ENCODE data around the gene PRPF38A.
"Not testable (repeated sequence)": the region's sequence is repeated elsewhere in the genome, so short reads cannot be mapped to it uniquely, and the experiment has no call there.

PRPF38A gene, protein sequence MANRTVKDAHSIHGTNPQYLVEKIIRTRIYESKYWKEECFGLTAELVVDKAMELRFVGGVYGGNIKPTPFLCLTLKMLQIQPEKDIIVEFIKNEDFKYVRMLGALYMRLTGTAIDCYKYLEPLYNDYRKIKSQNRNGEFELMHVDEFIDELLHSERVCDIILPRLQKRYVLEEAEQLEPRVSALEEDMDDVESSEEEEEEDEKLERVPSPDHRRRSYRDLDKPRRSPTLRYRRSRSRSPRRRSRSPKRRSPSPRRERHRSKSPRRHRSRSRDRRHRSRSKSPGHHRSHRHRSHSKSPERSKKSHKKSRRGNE

DNA sequence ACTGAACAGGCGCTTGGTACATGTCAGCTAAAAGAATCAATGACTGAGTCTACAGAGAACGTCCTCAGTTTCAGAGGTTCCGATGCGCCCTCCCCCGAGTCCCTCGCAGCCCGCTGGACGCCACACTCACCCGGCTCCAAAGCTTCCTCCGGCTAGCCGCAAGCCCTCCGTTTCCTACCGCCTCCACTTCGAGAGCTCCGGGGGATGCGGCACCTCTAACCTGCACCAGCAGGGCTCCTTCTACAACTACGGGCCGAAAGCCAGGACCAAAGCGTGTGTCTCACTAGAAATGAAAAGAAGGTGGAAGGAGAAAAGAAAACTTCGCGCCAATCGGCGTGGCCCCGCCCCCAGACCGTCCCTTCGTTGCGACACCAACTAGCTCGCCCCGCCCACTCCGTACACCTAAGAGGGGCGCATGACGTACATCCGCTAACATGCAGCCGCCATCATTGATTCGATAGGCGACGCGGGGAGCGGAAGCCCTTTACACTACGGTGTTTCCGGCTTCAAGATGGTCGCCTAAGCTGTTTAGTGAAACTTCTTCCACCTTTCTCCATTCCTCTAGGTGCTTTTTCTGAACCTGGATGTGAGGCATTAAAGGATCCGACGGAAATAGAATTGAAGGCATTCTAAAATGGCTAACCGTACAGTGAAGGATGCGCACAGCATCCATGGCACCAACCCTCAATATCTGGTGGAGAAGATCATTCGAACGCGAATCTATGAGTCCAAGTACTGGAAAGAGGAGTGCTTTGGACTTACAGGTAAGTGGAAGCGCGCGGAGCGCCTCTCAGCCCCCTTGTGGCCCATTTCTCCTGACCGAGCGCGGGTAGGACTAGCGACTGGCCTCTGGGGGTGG, at the start of gene PRPF38A, which contains the start of gene ORC1:
PRPF38A (plus strand) TSS at position 487 of the 859 bp plus-strand sequence; CDS start at position 635, 148 bp downstream.
ORC1 (minus strand) TSS at position 308 of the 859 bp plus-strand sequence. CDS start 2,200 bp downstream, outside the sequence.
- peak; percentile 97 for DNase-seq (ENCODE audit: low read depth)

DNA sequence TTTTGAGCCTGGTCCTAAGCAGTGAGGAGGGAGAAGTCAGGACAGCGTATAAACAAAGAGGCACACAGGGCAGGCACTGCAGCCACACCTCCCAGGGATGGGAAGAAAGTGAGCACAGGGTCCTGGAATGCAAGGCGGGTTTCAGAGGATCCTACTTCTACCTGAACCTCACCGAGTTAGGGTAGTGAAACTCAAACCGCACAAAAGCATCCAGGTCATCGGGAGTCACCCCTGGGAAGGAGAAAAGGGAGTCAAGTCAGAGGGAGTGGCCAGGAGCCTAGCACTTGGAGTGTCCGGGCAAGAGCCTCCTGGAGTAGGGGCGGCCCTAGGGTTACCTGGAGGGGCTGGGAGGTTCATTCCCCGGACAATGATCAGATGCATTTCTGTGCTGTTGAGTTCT, 49.0 kb upstream of the PRPF38A start:
- no peak for DNase-seq (ENCODE audit: low read depth)

DNA sequence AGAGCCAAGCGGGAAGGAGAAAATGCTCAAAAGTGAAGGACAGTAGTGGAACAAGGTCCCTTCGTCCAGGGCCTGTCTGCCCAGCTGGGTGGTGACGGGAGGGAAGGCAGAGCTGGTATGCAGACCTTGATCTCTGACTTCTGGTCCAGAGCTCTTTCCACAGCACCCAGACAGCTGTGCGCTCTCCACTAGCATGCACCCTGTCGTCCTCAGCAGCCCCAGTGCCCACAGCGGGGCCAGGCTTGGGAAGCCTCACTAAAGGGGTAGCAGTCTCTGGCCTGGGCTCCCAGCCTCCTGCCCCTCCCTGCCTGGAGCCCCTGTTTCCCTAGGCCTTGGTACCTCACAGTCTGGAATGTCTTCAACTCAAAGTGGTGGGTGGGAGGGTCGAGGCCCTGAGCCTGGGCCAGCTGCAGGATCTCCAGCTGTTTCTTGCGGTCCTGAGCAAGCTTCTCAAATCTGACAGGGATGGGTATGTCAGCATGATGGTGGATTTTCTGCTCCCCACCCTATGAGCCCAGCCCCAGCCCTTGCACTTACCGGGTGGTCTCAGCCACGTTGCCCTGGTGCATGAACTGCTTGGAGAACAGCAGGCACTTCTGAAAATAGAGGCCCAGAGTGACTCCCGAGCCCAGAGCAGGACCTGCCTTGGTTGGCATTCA, 48.4 kb upstream of the PRPF38A start:
- no peak for DNase-seq (ENCODE audit: low read depth)

DNA sequence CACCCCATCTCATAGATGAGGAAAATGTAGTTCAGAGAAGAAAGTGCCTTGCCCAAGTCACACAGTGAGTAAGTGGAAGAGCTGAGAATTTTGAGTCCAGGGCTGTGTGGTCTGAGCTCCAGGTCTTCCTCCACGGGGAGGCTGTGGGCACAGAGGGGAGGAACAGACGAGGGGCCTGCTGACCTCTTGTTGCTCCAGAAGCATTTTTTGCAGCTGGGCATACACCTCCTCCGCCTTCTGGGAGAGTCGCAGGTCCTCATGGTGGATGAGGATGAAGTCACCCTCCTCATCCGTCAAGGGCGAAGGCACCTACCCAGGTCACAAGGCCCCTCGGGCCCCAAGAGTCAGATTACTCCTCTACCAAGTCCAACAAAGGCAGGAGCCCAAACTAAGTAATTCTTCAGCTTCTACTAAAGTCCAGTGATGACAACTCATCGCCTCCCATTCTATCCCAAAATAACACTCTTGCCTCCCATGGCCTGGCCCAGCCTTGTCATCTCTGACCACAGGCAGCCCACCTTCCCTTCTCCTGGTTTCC, 47.5 kb upstream of the PRPF38A start:
- DNase-seq (ENCODE audit: low read depth): no peak

DNA sequence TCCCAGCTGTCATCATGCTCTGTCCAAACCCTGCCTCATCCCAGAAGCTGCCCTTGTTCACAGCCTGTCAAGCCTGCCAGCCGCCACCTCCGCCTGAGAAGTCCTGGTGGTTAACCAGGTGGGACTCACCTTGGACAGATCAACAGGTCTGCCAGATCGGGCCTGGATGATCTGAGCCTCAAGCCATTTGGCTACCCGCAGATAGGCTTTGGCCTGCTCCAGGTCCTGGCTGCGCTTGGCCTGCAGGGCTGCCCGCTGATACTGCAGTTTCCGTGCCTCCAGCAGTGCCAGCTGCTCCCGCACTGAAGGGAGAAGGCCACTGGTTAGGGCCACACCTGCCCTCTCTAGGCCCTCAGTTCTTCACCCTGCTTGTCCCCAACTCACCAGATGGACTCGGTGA, 47.0 kb upstream of the PRPF38A start:
- DNase-seq (ENCODE audit: low read depth): no peak

DNA sequence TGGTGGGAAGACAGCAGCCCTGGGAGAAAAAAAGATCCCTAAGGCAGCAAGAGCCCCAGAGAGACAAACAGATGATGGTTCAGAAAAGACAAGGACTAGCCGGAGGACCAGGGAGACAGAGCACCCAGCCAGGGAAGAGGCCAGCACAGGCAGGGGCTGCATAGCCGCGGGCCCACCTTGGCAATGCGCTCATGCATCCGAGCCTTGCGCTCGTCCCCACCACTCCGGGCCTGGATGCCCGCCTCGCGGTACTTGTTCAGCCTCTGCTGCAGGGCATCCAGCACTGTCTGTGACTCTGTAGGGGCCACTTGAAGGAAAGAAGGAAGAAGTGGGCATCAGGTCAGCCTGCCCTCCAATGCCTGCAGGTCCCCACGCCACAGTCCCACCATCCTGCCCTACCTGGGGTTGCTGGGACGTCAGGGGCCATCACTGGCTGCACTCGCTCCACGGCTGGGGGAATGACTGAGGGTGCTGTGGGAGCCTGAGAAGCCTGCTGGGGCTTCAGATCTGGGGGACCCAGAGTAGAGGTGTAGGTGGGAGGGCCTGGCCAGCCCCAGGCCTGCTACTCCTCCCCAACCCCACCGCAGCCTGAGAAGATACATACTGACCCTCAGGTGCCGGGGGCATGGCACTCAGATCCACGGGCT, 45.4 kb upstream of the PRPF38A start:
- no peak for DNase-seq (ENCODE audit: low read depth)

DNA sequence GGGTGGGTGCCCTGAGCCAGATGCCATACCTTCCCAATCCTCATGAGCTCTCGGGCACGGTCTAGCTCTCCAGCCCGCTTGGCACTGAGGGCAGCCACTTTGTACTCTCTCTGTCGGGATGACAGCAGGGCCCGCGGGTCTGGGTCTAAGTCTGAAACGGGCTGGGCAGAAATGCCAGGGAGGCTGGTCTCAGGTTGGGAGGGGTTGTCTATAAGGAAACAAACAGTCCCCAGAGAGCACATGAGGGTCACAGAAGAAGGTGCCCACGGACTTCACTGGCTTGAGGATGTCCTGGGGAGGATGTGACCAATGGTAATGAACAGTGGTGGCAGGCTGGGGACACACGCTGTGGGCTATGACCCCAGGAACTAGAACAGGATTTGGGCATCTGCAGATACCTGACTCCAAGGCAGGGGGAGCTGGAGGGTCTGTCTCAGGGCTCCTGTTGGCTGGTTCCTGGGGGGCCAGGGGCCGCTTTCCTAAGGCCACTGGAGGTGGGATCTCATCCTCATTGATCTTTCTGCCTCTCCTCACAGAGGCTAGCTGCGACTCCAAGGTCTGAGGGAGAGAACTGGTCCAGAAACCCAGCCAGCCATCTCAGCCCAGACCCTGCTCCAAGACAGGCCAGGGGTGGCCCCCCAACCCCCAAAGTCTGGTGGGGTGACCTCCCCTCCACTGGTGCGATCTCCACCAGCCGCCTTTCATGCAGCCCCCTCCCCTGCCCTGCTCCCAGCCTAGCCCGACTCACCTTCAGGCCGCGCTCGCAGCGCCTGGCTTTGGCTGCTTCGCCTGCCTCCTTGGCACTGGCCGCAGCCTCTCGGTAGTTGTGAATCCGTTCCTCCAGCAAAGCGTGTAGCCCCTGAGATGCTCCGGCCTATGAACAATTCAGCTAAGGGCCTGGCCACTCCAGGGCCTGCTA, 44.5 kb upstream of the PRPF38A start:
- DNase-seq (ENCODE audit: low read depth): no peak

DNA sequence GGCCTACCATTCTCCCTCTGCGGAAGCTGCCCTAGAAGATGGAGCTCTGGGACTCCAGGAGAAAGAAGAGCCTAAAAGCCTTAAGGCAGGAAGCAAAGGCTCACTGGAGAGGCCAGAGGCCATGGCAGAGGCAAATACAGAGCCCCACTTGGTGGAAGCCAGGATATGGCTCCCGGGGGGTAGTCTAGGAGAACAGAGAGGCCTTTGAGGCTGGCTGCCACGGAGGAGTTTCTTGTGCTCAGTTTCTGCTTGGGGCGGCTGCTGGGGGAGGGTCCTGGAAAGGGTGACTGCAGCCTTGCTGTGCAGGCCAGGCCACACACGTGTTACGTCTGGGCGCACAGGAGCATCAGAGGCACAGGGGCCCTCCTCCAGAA, 43.8 kb upstream of the PRPF38A start:
- no peak for DNase-seq (ENCODE audit: low read depth)

DNA sequence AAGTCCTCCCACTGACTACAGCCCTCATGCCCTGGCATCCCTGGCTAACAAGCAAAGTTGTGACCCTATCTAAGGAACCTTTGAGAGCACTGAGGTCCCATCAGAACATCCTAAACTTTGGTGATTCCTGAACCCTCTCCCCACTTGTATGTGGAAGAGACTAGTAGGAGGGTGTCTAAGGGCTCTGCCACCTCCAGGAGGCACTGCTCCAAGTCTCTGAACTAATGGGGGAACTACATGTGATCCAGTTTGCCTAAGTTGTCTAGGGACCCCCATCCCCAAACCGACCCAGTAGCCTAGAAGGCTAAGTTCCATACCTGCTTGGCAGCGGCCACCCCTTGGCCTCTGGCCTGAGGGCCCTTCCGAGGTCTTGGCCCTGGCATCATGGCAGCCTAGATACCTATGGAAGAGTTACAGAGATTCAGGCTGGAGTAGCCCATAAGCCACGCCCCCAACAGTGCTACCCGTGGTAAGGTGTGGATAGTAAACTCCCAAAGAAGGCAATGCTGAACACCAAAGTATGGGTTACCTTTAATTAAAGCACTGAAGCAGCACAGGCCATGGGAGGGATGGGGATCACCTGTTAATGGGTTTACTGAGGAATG, 40.1 kb upstream of the PRPF38A start:
- DNase-seq (ENCODE audit: low read depth): no peak

DNA sequence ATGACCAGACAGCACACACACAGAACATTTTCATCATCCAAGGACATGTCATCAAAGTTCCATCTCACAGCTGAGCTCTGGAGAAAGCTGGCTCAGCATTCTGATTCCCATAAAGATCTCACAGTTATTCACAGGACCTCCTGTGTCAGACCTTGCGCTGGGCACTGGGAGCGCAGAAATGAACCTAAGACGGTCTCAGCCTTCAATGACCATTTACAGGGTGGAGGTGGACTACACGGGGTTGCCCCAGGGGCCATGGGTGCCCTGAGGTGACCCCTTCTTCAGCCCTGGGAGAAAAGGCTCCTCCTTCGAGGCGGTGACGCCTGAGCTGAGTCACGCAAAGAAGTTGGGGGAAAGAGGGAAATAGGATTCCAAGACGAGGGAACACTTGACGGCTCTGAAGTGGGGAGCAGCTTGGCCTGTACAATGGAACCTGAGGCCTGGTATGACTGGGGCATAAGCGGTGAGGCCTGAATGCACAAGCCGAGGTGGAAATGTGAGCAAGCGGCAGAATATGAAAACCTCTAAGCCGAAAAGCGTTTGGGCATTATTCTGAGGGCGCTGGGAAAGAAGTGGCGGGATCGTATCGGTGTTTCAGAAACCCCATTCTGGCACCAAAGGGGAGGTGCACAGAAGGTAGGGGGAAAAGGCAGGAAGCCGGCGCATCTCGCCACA, 39.2 kb upstream of the PRPF38A start:
- DNase-seq (ENCODE audit: low read depth): peak; percentile 83

DNA sequence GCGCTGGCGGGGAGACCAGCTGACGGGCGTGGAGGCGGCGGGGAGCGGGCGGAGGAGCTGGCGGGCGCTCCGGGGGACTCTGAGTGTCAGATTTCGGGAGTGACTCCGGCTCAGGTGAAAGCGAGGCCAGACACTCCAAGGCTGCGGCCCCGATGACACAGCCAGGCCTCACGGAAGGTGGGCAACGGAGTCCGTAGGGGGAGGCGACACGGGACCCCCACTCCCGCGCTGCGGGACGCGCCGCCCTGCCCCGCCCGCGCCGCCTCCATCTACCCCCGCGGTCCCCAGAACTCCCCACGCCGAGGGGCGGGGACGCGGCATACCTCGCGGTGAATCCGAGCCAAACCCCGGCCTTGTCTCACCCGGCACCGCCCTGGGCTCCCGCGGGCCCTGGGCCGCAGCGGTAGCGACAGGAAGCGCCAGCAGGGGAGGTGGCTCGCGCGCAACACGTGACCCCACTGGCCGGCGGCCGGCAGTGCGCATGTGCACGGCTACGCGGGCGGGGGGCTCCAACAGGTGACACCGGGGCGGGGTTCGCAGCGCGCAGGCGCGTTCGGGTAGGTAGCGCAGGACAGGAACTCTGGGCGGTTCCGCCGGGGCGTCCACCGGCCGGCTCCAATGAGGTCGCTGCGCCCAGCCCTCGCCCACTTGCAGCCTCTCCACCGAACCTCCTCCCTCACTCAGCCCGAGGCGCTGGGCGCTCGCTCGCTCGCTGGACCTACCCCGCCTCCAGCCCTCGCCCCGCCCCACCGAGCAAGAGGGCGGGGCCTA, 38.5 kb upstream of the PRPF38A start, which contains the start of gene CC2D1B:
CC2D1B (minus strand) TSS at position 460 of the 771 bp plus-strand sequence. CDS start 1,585 bp downstream, outside the sequence.
- peak; percentile 98 for DNase-seq (ENCODE audit: low read depth)

DNA sequence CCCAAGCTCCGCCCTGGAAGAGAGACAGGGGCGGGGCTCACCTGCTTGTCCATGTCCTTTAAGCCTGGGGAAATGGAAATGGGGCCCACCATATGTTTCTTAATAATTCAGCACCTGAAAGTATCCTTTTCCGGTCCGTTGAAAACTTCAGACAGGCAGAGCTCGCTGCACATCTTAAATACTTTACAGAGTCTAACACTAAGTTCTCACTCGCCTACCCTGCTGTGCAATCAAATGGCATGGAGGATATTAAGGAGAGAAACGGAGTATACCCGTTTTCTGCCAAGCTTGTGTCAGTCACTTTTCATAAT, 37.9 kb upstream of the PRPF38A start:
- DNase-seq (ENCODE audit: low read depth): no peak

DNA sequence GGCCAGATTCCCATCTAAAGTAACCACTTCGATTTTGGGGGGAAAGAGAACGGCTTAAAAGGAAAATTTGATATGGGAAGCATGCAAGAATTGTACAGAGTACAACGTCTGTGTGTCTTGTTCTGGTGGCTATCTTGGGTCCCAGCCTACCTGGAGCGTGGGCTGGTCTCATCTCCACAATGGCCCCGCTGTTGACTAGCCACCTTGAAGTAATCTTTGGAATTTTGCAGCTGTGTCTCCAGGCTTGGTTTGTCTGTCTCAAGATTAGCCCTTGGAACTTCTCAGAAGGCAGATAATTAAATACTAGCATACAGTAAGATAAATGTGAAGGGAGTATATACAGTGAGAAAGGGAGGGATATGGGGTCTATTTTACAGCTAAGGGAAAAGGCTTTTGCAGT, 37.1 kb upstream of the PRPF38A start:
- no peak for DNase-seq (ENCODE audit: low read depth)

DNA sequence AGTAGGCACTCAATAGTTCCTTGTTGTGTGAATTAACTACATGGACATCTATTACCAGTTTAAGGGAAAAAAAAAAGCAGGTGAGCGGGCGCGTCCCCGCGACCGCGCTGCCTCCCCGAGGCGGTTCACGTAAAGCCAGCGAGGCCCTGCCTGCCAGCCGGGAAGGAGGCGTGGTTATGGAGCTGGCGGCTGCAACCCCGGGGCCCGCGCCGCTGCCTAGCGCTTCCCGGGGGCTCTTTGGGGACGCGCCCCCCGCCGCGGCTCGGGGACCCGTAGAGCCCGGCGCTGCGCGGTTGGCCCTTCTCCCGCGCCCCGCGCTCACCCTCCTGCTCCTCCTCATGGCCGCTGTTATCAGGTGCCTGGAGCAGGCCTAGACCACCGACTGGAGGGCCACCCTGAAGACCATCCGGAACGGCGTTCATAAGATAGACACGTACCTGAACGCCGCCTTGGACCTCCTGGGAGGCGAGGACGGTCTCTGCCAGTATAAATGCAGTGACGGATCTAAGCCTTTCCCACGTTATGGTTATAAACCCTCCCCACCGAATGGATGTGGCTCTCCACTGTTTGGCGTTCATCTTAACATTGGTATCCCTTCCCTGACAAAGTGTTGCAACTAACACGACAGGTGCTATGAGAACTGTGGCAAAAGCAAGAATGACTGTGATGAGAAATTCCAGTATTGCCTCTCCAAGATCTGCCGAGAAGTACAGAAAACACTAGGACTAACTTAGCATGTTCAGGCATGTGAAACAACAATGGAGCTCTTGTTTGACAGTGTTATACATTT, 35.8 kb upstream of the PRPF38A start:
- peak; percentile 49 for DNase-seq (ENCODE audit: low read depth)

DNA sequence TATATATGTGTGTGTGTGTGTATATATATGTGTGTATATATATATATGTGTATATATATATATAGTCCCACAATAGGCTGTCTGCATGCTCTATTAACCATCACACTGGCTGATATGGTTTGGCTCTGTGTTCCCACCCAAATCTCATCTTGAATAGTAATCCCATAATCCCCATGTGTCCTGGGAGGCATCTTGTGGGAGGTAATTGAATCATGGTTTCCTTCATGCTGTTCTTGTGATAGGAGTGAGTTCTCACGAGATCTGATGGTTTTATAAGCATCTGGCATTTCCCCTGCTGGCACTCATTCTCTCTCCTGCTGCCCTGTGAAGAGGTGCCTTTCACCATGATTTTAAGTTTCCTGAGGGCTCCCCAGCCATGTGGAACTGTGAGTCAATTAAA, 34.6 kb upstream of the PRPF38A start:
- DNase-seq (ENCODE audit: low read depth): not testable (repeated sequence)

DNA sequence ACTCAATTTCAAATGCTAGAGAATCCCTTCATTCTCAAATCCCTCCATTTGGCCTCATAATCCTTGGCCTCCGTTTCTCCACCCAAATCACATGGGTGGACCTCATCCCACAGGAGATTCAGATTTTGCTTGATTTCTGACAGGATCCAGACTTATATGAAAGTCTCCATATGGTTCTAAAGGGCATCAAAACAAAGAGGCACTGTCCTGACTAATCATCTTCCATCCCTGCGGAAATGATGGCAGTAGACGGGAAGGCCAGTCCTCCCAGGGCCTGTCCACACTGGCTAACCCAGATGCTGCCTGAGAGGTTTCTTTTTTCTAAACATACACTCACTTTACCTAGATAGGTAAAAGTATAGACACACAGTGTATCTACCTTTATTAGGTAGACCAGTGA, 19.0 kb upstream of the PRPF38A start:
- DNase-seq (ENCODE audit: low read depth): no peak

DNA sequence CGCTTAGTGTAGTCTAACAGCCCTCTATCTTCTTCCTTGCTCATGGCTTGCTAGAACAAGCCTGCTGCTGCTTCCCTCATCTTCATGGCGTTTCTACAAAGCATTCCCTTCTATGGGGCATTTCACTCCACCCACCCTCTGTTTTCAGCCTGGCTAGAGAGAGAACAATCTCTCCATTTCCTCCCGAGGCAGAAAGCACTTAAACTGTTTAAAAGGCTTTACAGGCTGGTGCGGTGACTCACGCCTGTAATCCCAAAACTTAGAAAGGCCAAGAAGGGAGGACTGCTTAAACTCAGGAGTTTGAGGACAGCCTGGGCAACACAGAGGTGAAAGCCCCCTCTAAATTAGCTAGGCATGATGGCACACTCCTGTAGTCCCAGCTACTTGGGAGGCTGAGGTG, 17.9 kb upstream of the PRPF38A start:
- peak; percentile 3 for DNase-seq (ENCODE audit: low read depth)

DNA sequence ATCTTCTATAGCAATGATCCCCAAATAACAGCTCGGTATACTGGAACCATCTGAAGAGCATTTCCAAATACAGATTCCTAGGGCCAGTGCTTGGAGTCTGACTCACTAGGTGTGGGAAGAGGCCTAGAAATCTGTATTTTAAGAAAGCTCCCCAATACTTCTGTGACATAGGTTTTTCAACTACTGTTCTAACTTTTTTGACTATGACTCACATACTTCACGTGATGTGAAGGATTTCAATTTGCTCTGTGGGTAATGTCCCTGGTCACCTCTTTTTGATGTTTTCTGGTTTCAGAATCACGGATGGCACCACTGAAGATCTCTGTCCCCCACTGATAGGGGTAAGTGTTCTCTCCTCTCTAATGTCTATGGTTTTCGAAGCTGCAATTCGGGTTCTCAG, 11.2 kb upstream of the PRPF38A start:
- no peak for DNase-seq (ENCODE audit: low read depth)

All from EH (cell line).